A549 treated with AZD9567 at 1 μM for 4 hours (cell line): ENCODE measurements around the gene CREB3L4. TPM values are rescaled to one million over a fixed set of nuclear protein-coding genes. Genes with fewer than 3 reads are reported as not detected.

Experiments
- total RNA-seq: library from RNA; stranded (reverse); fragments of 200-300 nt; extraction: Qiagen RNA extraction; gene quantifications from 5 replicates; pipeline ENCODE4 v1.2.3, GENCODE V29; 2022; ENCODE audit not compliant: insufficient read depth

CREB3L4 gene
- 2.9 to 10.3 TPM (median 9.7 TPM) in 5 replicates for total RNA-seq

DNA sequence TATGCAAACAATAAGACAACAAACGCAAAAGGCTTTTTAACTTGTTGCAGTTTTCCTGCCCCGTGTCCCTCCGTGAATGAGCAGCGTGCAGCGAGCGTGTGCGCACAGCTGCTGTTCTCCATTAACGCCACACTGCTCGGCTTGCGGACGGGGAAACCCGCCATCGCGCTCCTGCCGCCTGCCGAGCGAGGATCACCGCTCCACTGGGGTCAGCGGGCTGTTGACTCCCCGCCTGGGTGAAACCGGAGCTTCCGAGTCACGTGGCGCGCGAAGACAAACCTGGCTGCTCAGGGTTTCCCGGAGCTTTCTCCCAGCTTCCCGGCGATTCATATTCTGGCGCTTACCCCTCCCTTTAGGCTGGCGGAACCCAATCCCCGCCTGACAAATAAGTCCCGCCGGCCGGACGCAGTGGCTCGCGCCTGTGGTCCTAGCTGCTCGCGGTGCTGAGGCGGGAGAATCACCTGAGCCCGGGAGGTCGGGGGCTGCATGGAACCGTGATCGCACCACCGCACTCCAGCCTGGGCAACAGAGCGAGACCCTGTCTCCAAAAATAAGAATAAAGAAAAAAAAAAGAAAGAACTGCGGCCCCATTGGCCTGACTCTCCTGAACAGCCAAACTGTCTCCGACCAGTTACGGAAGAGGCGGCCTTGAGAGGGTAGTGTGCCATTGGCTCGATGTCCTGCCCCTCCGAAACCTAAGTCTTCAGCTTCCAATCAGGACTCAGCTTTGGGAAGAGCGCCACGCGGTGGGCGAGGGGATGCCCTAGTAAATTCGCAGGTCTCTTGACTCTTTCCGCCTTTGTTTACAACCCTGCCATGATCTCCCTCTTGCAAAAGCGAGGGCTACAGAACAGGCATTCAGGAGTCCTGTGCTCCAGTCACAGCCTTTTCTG, at the start of gene CREB3L4:
CREB3L4 (plus strand) TSS at position 796 of the 893 bp plus-strand sequence. CDS start 624 bp downstream, outside the sequence.

DNA sequence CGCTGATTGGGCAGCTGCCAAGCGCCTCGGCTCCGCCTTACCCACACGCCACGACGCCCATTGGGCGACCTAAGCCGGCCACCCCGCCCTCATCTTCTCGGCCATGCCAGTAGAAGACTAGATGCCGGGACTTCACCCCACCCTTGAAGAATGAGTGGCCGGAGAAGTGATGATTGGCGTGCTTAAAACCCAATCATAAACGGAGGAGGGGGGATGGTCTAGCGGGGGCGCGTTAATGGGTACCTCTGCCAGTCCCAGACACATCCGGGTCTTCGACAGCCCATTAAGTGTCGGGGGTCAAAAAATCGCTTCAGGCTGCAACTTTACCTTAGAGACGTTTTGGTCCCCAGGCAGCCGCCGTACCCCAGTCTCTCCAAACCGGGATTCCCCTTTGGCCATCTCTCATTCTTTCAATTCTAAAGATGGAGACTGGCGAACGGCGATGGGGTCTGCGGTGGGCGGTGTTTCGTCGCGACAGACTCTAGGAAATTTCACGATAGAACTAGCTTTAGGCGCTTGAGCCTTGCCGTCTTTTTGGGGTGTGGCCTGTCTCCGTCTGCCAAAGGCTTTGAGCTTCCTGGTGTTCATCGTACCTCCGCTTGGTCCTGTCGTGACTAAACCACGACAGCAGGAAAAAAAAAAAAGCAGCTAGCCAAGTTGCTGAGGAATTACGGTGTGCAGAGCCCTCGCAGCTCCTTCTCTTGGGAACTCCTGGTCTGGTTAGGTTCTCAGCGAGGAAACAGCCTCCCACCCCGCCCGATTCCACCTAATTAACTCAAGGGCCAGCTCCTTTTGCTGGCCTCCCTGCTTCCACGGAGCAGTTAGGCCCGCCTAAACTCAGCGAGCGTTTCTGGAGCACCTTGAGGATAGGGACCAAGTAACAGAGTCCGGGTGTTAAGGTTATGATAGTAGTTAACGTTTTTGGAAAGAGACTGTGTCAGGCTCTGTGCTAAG, 44.5 kb upstream of the CREB3L4 start, which contains the start of gene GATAD2B:
GATAD2B (minus strand) TSS at position 1 of the 954 bp plus-strand sequence. CDS start 94,625 bp downstream, outside the sequence.

GRCh38 chr1:153946622-153947241, 21.0 kb upstream of the CREB3L4 start, which contains the start of gene DENND4B:
TSS of gene DENND4B (minus strand) at chr1:153946718. CDS start at chr1:153944374, 2,344 bp downstream.

DNA sequence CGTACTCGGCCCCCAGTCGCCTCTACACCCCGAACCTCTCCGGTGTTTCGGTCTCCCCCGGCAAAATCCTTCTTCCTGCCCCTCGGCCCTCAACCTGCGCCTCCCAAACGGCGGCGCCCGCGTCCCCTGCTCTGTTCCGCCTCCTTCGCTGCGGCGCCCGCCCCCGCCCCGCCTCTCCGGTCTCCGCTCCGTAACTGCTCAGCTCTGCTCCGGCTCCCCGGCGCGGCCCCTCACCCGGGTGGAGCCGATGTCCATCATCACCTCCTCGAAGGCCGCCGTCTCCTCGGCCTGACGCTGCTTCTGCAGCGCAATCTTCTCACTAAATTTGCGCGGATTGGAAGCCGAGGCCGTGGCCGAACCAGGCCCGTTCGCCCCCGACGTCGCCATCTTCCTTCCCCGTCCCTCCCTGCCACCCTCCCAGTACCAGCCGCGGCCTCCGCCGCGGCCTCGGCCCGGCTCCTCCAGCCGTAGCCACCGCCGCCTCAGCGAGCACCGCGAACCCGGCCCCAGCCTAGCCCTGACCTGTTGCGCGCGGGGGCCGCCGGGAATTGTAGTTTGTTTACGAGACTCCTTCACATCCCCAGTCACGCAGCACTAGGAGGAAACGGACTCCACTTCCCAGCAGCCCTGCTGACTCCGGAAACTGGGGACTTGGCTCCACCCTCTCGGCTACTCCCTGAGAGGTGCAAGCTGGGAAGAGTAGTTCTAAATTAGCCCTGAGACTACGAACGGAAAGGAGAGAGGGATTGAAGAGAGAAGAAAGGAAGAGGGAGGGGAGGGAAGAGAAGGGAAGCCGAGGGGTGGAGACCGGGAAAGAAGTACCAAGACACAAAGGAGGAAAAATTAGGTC, 9.4 kb upstream of the CREB3L4 start, which contains the start of gene CRTC2:
CRTC2 (minus strand) TSS at position 502 of the 850 bp plus-strand sequence; CDS start at position 387, 115 bp downstream.

GRCh38 chr1:153963030-153963849, 4.5 kb upstream of the CREB3L4 start, which contains the start of gene SLC39A1:
TSS of gene SLC39A1 (minus strand) at chr1:153963537. CDS start at chr1:153962715, 822 bp downstream.

GRCh38 chr1:153977250-153978240, 9.8 kb downstream of the CREB3L4 start, which contains the start of gene JTB:
TSS of gene JTB (minus strand) at chr1:153977674. CDS start at chr1:153977252, 422 bp downstream.

GRCh38 chr1:153985941-153986761, 18.4 kb downstream of the CREB3L4 start, which contains the start of gene RAB13:
TSS of gene RAB13 (minus strand) at chr1:153986339. CDS start at chr1:153986236, 103 bp downstream.

DNA sequence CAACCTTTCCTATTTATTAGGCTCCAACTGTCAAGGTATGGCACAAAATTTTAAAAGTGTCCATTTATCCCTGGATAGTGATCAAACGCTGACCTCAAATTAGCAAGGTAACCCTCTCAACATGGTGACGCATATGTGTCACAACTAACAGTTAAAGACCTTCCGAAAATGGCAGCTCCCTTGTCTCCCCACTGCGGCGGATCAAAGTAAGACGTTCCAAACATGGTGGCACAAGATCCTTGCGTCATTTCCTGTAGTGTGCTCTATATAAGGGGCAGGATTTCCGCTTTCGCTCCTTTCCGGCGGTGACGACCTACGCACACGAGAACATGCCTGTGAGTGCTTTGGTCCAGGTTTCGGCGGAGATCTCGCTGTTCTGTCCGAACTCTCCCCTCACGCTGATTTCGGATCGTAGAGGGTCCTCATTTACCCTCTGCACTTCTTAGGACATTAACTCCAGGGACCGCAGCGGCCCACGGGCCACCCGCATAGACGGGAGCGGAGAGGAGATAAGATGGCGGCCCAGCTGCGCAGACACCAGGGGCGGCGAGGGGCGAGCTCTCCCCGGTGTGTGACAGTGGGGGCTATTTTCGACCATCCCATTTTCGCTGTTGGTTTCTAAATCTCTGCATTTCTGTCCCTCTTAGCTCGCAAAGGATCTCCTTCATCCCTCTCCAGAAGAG, 22.9 kb downstream of the CREB3L4 start, which contains the start of gene RPS27:
RPS27 (plus strand) TSS at position 295 of the 683 bp plus-strand sequence; CDS start at position 330, 35 bp downstream.

Other genes starting within 250 kb of the CREB3L4 start
- 14.8 to 16.4 TPM (median 15.0 TPM) in 5 replicates for gene INTS3, start 239.9 kb upstream of the CREB3L4 start, total RNA-seq
- gene SLC27A3, start 192.5 kb upstream of the CREB3L4 start, total RNA-seq: 0.90 to 1.1 TPM (median 0.93 TPM) in 4 of 5 replicates, not detected in the other
- 8.8 to 15.6 TPM (median 9.5 TPM) in 5 replicates for gene GATAD2B, start 44.9 kb upstream of the CREB3L4 start, total RNA-seq
- 25.6 to 35.4 TPM (median 34.5 TPM) in 5 replicates for gene DENND4B, start 21.2 kb upstream of the CREB3L4 start, total RNA-seq
- gene CRTC2, start 9.3 kb upstream of the CREB3L4 start, total RNA-seq: 34.0 to 42.1 TPM (median 40.8 TPM) in 5 replicates
- 129 to 157 TPM (median 152 TPM) in 5 replicates for gene SLC39A1, start 4.4 kb upstream of the CREB3L4 start, total RNA-seq
- gene JTB, start 9.8 kb downstream of the CREB3L4 start, total RNA-seq: 90.2 to 160 TPM (median 149 TPM) in 5 replicates
- gene RAB13, start 18.4 kb downstream of the CREB3L4 start, total RNA-seq: 120 to 132 TPM (median 124 TPM) in 5 replicates
- gene RPS27, start 22.9 kb downstream of the CREB3L4 start, total RNA-seq: 4,352 to 7,409 TPM (median 4,509 TPM) in 5 replicates
- not detected in 5 replicates for gene NUP210L, start 187.2 kb downstream of the CREB3L4 start, total RNA-seq
- gene TPM3, start 224.2 kb downstream of the CREB3L4 start, total RNA-seq: 472 to 725 TPM (median 493 TPM) in 5 replicates
- gene CFAP141, start 238.4 kb downstream of the CREB3L4 start, total RNA-seq: 0.31 TPM in 1 of 5 replicates, not detected in the others